ENCODE results near the gene FBXL7. TPM values are rescaled to one million over a fixed set of nuclear protein-coding genes. Genes with fewer than 3 reads are reported as not detected.

Gene FBXL7
- total RNA-seq, 1 donor from 2014 or later: 12.3 TPM

- H3K79me2 ChIP-seq (ENCODE audit: low read depth): peaks cover 18% of the 10 kb centered on the region
- DNase-seq (ENCODE audit: low spot score): no peak
- no peak overlapping the region for H2AFZ ChIP-seq (replicated peaks)
- Mint-ChIP-seq H3K36me3 (no peaks in the 10 kb centered on the region), H3K27me3 (ENCODE audit: insufficient read depth, low read depth) (no peaks in the 10 kb centered on the region), H3K4me3 (no peak overlapping the region), H3K27ac (no peak overlapping the region), H3K9me3 (no peaks in the 10 kb centered on the region), H3K4me1 (peaks cover 15% of the 10 kb centered on the region)
- H3K4me1 ChIP-seq: peaks cover 14% of the 10 kb centered on the region
- no peak overlapping the region for H3K4me2 ChIP-seq
- H3F3A ChIP-seq (ENCODE audit: low read depth): no peaks in the 10 kb centered on the region
- TF ChIP-seq EZH2 (IDR thresholded peaks at IDR 0.05) (no peak), EZH2phosphoT487 (IDR thresholded peaks at IDR 0.05) (no peak), CTCF (IDR thresholded peaks at IDR 0.05) (no peak)
- peaks cover under 1% of the 10 kb centered on the region for H4K20me1 ChIP-seq (ENCODE audit: low read depth)
- no peak overlapping the region for H3K27ac ChIP-seq
- H3K9me3 ChIP-seq (ENCODE audit: low read depth): no peaks in the 10 kb centered on the region
- H3K27me3 ChIP-seq: no peaks in the 10 kb centered on the region
- no peak overlapping the region for H3K4me3 ChIP-seq
- H3K9ac ChIP-seq: no peak overlapping the region
- H3K36me3 ChIP-seq: no peaks in the 10 kb centered on the region
Measured at GRCh38 chr5:15700373-15700772, 200.4 kb downstream of the FBXL7 start.

GRCh38 chr5:15702102-15702501, 202.1 kb downstream of the FBXL7 start:
- Histone ChIP-seq H3K36me3 (no peaks in the 10 kb centered on the region), H4K20me1 (ENCODE audit: low read depth) (no peaks in the 10 kb centered on the region), H3K4me2 (no peak overlapping the region), H3K79me2 (ENCODE audit: low read depth) (peaks cover 30% of the 10 kb centered on the region), H3K9me3 (ENCODE audit: low read depth) (no peaks in the 10 kb centered on the region), H3K4me3 (no peak overlapping the region), H3K4me1 (peaks cover 14% of the 10 kb centered on the region), H3K27me3 (no peaks in the 10 kb centered on the region), H3F3A (ENCODE audit: low read depth) (no peaks in the 10 kb centered on the region), H2AFZ (replicated peaks) (no peak overlapping the region), H3K27ac (no peak overlapping the region), H3K9ac (no peak overlapping the region)
- Mint-ChIP-seq H3K27ac (no peak overlapping the region), H3K4me3 (no peak overlapping the region), H3K36me3 (no peaks in the 10 kb centered on the region), H3K4me1 (peaks cover 12% of the 10 kb centered on the region), H3K9me3 (no peaks in the 10 kb centered on the region), H3K27me3 (ENCODE audit: insufficient read depth, low read depth) (no peaks in the 10 kb centered on the region)
- TF ChIP-seq EZH2 (IDR thresholded peaks at IDR 0.05): no peak
- no peak for TF ChIP-seq CTCF (IDR thresholded peaks at IDR 0.05)
- no peak for TF ChIP-seq EZH2phosphoT487 (IDR thresholded peaks at IDR 0.05)
- DNase-seq (ENCODE audit: low spot score): no peak

- Histone ChIP-seq H3K4me3 (no peak overlapping the region), H3K27me3 (no peaks in the 10 kb centered on the region), H3K4me2 (no peak overlapping the region), H2AFZ (replicated peaks) (no peak overlapping the region), H3K36me3 (no peaks in the 10 kb centered on the region), H3K79me2 (ENCODE audit: low read depth) (peaks cover 42% of the 10 kb centered on the region), H3K4me1 (peaks cover 14% of the 10 kb centered on the region), H3K9ac (no peak overlapping the region), H4K20me1 (ENCODE audit: low read depth) (no peaks in the 10 kb centered on the region), H3K9me3 (ENCODE audit: low read depth) (no peaks in the 10 kb centered on the region), H3K27ac (no peak overlapping the region), H3F3A (ENCODE audit: low read depth) (no peaks in the 10 kb centered on the region)
- Mint-ChIP-seq H3K4me1 (peaks cover 12% of the 10 kb centered on the region), H3K27me3 (ENCODE audit: insufficient read depth, low read depth) (no peaks in the 10 kb centered on the region), H3K27ac (no peak overlapping the region), H3K4me3 (no peak overlapping the region), H3K9me3 (no peaks in the 10 kb centered on the region), H3K36me3 (no peaks in the 10 kb centered on the region)
- TF ChIP-seq EZH2phosphoT487 (IDR thresholded peaks at IDR 0.05): no peak
- no peak for TF ChIP-seq EZH2 (IDR thresholded peaks at IDR 0.05)
- TF ChIP-seq CTCF (IDR thresholded peaks at IDR 0.05): no peak
- DNase-seq (ENCODE audit: low spot score): no peak
Measured at GRCh38 chr5:15703901-15704300, 203.9 kb downstream of the FBXL7 start.
